SKM-1 (cell line): ENCODE results near the gene LYRM4.

Experiments used
- DNase-seq: peaks from one replicate; lab custom pipeline; 2025; ENCODE audit not compliant: unreplicated experiment; lab: John Stamatoyannopoulos, UW

Gene LYRM4

GRCh38 chr6:5103250-5103649, 157.5 kb downstream of the LYRM4 start:
- DNase-seq: no peak

GRCh38 chr6:5102267-5102970, 158.3 kb downstream of the LYRM4 start:
- DNase-seq: no peak

GRCh38 chr6:5100806-5101205, 159.9 kb downstream of the LYRM4 start:
- no peak for DNase-seq

- no peak for DNase-seq
These were observed 161.2 kb downstream of the LYRM4 start for GRCh38 chr6:5099537-5099936.

- no peak for DNase-seq
These were observed 162.1 kb downstream of the LYRM4 start for GRCh38 chr6:5098501-5099270.

- DNase-seq: no peak
These were observed 164.3 kb downstream of the LYRM4 start for GRCh38 chr6:5096482-5096881.

GRCh38 chr6:5095236-5095635, 165.5 kb downstream of the LYRM4 start:
- DNase-seq: no peak

- no peak for DNase-seq
These were observed 166.4 kb downstream of the LYRM4 start for GRCh38 chr6:5094327-5094726.

GRCh38 chr6:5093231-5094015, 167.3 kb downstream of the LYRM4 start:
- no peak for DNase-seq

GRCh38 chr6:5091210-5092069, 169.3 kb downstream of the LYRM4 start:
- no peak for DNase-seq

- DNase-seq: no peak
These were observed 170.1 kb downstream of the LYRM4 start for GRCh38 chr6:5090603-5091002.

- DNase-seq: no peak
These were observed 171.0 kb downstream of the LYRM4 start for GRCh38 chr6:5089481-5090438.

GRCh38 chr6:5088780-5089179, 172.0 kb downstream of the LYRM4 start:
- no peak for DNase-seq

GRCh38 chr6:5087389-5087788, 173.4 kb downstream of the LYRM4 start:
- DNase-seq: no peak

- no peak for DNase-seq
These were observed 174.4 kb downstream of the LYRM4 start for GRCh38 chr6:5086294-5086890.

GRCh38 chr6:5085648-5086293, 175.0 kb downstream of the LYRM4 start:
- no peak for DNase-seq

GRCh38 chr6:5084781-5085647, 175.7 kb downstream of the LYRM4 start, which contains the start of gene PPP1R3G:
Gene PPP1R3G, plus strand, starts transcription at chr6:5085341. Its CDS starts 145 bp downstream, at chr6:5085486.
- no peak for DNase-seq

GRCh38 chr6:5084360-5084780, 176.4 kb downstream of the LYRM4 start:
- DNase-seq: no peak
